HG03066 (cell line): ENCODE results near the gene LTN1.

Experiments
- ATAC-seq: cut with Tn5 transposase; IDR thresholded peaks from one replicate; pipeline ENCODE4 v1.9.1; 2021; ENCODE audit warnings: low read depth; ENCODE audit not compliant: unreplicated experiment

LTN1 gene

DNA sequence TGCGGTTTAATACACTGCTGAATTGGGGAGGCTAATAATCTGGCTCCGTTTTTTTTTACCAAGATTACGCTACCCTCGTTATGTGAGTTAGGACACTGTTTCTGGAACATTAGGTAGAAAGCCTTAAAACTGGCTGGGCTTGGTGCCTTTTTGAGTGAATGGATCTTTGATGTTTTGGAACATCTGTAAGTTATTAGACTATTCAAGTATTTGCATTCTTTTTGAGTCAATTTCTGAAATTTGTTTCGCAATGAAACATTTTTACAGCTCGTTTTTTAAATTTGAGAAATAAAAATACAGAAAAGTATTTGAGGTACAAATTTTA lies 106.9 kb downstream of the LTN1 start:
- no peak for ATAC-seq

DNA sequence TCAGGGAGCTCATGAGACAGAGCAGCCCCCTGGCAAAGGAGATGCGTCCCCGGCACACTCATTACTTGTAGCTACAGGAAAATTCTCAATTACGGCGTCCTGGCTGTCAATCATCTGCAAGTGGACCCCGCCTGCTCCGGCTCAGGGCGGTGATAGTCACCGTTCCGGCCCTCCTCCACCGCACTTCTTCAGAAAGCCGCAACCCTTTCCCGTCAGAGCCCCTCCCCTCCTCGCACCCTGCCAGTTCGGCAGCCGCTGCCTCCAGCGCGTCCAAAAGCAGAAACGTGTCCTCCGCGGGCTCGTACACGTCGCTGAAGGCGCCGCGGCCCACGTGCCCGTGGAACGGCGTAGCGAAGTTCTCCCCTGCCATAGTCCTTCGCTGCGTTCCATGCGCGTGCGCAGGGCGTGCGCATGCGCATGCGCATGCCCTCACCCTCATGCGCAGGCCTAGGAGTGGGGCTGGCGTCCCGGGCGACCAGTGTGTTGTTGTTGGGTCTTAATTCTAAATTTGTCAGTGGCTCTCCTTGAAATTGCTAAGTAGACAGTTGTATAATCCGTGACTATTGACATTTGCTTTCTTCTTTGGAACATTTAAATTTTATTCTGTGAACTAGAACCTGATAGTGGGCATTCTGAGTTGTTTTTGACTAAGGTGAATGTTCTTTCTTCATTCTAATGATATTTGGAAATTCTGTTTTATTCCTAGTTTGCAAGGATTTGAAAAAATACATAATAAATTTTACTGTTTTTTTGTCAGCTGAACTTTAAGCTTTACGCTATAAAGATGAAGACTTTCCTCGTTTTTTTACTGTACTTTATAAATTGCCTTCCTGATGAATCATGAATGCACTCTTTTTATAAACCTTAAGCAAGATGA lies 107.5 kb downstream of the LTN1 start:
- ATAC-seq, result peak; percentile 91

DNA sequence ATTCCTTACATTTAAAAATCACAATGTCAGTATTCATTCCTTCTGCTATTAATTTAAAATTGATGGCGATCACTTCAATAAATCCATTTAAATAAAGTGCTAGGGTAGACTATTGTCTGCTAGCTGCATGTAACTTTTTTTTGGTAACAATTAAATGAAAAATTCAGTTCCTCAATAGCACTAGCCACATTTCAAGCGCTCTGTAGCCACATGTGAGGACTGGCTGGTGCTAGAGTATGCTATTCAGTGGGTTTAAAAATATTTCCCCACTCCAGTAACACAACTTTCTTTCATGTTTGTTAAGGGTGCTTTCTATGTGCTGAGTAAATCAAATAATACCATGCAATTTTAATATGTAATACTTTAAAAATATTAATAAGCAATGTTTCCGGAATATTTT lies 108.2 kb downstream of the LTN1 start:
- ATAC-seq, result peak; percentile 33

DNA sequence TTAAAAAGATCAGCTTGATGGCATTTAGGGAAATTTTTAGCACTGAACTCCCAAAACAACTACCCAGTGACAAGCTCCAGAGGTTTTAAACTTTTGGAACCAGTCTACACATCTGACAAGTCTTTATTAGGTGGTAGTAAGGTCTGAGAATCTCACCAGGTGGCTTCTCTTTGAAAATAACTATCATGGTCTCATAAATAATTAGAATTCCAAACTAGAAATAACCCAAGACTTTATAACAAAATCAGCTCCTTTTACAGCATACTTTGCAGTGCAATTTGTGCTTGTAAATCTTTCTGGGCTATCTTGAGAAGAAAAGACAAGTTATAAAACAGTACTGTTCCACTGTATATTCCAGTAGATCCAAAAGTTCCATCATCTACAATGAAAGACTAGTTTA lies 108.7 kb downstream of the LTN1 start:
- no peak for ATAC-seq

DNA sequence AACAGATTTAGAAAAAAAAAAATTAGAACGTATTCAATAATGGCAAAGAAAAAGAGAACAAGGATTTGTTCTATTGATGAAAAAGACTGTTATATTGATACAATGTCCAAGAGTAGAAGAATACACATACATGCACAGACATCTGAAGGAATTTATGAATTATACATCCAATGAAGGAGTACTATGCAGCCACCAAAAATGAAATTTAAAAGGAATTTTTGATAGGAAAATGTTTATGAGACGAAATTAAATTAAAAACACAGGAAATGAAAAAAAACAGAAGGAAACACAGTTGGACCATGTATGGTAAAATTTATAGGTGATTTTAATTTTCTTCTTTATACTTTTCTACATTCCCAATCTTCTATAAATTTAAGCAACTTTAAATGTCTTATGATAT lies 110.3 kb downstream of the LTN1 start:
- ATAC-seq, result no peak
